Stimulated activated CD4-positive, alpha-beta T cell treated with anti-CD3 and anti-CD28 coated beads, Interleukin-4, amount 100 ng/mL, for 4 hours (primary cell): ENCODE data around the gene ENOSF1.

Source experiments
- DNase-seq, 2 experiments: peaks; one replicate each; pipeline ENCODE4 v3.0.0-alpha.2; 2020

ENOSF1 gene

GRCh38 chr18:671405-671804 is 41.0 kb downstream of the ENOSF1 start:
- DNase-seq, result no peak

- no peak for DNase-seq
These were observed 41.9 kb downstream of the ENOSF1 start for GRCh38 chr18:670522-670921.

GRCh38 chr18:669077-669476 is 43.4 kb downstream of the ENOSF1 start:
- no peak for DNase-seq

- no peak for DNase-seq
These were observed 44.2 kb downstream of the ENOSF1 start for GRCh38 chr18:668260-668659.

GRCh38 chr18:666628-667027 is 45.8 kb downstream of the ENOSF1 start:
- DNase-seq, result no peak

- no peak for DNase-seq
These were observed 46.3 kb downstream of the ENOSF1 start for GRCh38 chr18:666177-666576.

GRCh38 chr18:662197-662596 is 50.2 kb downstream of the ENOSF1 start:
- no peak for DNase-seq

- DNase-seq, result no peak
These were observed 52.8 kb downstream of the ENOSF1 start for GRCh38 chr18:659597-659996.

GRCh38 chr18:658947-659533 is 53.4 kb downstream of the ENOSF1 start:
- DNase-seq, result no peak

- DNase-seq, result peak; percentile 49 to 54
These were observed 54.2 kb downstream of the ENOSF1 start for GRCh38 chr18:658001-658946.

GRCh38 chr18:657311-658000 is 55.0 kb downstream of the ENOSF1 start, which contains the start of gene TYMS:
TYMS (plus strand) TSS chr18:657653; CDS start chr18:657743, 90 bp downstream.
- DNase-seq, result peak in 1 of 2 experiments; percentile 21

GRCh38 chr18:655445-655844 is 57.0 kb downstream of the ENOSF1 start:
- no peak for DNase-seq

- no peak for DNase-seq
These were observed 57.8 kb downstream of the ENOSF1 start for GRCh38 chr18:654601-655000.

- DNase-seq, result no peak
These were observed 58.9 kb downstream of the ENOSF1 start for GRCh38 chr18:653512-653911.

GRCh38 chr18:652131-652530 is 60.3 kb downstream of the ENOSF1 start:
- DNase-seq, result no peak

- no peak for DNase-seq
These were observed 62.0 kb downstream of the ENOSF1 start for GRCh38 chr18:650428-650858.

- DNase-seq, result no peak
These were observed 63.1 kb downstream of the ENOSF1 start for GRCh38 chr18:649341-649740.

GRCh38 chr18:647304-647703 is 65.1 kb downstream of the ENOSF1 start:
- DNase-seq, result no peak

GRCh38 chr18:644395-645004 is 67.9 kb downstream of the ENOSF1 start:
- no peak for DNase-seq

GRCh38 chr18:641224-641623 is 71.2 kb downstream of the ENOSF1 start:
- no peak for DNase-seq

- no peak for DNase-seq
These were observed 77.3 kb downstream of the ENOSF1 start for GRCh38 chr18:635171-635570.

GRCh38 chr18:634551-635045 is 77.8 kb downstream of the ENOSF1 start:
- no peak for DNase-seq

- DNase-seq, result no peak
These were observed 80.9 kb downstream of the ENOSF1 start for GRCh38 chr18:631560-631959.
